Inflammatory macrophage treated with lipopolysaccharide for 4 hours (primary cell): Measurements from ENCODE around the gene SERPINI1.

Experiments used
- DNase-seq: peaks from one replicate; pipeline ENCODE4 v3.0.0-alpha.2; 2020

SERPINI1 gene, protein sequence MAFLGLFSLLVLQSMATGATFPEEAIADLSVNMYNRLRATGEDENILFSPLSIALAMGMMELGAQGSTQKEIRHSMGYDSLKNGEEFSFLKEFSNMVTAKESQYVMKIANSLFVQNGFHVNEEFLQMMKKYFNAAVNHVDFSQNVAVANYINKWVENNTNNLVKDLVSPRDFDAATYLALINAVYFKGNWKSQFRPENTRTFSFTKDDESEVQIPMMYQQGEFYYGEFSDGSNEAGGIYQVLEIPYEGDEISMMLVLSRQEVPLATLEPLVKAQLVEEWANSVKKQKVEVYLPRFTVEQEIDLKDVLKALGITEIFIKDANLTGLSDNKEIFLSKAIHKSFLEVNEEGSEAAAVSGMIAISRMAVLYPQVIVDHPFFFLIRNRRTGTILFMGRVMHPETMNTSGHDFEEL

DNA sequence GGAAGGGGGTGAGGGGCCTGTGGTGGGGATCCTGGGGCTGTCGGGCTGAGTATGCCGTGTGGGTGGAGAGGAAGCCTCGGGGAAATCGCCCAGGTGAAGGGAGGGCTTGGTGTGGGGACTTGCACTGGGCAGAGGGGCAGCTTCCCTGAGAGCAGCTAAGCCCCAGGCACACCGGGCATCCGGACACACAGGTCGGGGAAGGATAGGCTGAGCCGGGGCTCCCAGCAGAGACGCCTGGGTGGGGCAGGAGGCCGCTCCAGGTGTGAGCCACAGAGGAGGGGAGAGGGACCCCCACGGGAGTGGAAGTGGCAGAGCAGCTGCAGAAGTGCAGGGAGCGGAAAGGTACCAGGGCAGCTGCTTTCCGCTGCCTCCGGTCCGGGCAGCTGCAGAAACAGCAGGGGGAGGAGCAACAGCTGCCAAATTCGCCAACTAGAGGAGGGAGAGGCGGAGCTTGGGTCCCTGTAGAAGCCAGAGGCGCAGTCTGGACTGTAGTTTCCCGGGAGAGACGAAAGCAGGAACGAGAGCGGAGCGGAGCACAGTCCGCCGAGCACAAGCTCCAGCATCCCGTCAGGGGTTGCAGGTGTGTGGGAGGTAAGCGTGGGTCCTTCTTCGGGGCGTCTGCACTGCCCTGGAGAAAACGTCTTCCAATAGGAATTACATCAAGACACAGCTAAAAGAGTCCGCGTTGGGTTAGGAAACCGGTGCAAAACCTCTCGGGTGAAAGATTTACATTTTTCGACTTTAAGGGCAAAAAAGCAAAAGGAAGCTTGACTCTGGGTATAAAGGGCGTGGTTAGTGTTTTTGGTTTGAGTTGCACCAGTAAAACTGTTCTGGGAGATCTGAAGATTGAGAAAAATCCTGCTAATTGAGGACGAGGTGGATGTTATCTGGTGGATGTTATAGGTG, at the start of gene SERPINI1:
Gene SERPINI1, plus strand, starts transcription at position 489 of the 906 bp plus-strand sequence. CDS start 53,408 bp downstream, outside the sequence.
- peak; percentile 91 for DNase-seq

DNA sequence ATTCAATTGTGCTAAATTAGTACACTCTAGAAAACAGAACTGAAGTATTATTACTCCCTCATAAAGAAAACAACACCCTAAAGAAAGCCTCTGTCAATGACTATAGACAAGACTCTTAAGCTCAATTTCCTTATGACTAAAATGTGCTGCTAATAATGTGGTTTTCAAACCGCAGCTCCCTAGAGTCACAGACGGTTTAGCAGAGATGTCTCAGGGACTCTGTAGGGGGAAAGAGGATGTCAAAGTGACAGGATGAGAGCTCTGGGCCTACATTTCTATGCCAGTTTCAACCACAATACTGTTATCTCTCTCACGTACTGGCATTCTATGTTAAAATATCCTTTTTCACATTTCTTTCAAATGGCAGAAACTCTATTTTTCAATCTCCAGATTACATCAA, 44.2 kb upstream of the SERPINI1 start:
- DNase-seq, result no peak

DNA sequence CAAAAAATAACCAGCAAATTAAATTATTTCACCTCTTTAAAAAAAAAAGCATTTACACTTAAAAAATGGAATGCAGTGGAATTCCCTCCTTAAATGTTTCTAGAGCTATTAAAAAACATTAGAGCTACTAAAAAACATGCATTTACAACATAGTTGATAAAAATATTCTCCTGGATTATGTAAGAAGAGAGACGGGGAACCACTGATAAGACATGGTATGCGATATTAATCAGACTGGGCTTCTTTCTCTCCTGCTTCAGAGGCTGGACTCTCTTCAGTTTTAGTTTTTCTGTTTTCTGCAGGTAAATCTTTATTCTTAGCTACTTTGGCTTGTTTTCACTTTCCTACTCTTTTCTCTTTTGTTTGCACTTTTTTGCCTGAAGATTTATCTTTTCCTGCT, 41.4 kb upstream of the SERPINI1 start:
- DNase-seq, result no peak

DNA sequence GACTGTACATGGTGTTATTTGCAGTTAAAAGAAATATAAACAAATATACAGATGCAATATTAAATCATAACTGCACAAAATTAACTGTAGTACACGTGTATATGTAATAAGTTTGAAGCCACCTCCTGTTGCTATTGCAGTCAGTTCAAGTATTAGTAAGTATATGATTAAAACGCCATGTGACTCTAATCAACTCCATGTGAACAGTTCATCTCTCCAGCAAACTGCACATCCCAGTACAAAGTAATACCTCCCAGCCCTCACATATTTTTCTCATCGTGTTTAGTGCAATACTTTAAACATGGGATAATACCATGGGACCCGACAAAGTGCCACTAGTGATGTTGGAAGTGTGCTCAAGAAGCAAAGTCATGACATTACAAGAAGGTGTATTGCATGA, 35.5 kb upstream of the SERPINI1 start:
- DNase-seq, result no peak

DNA sequence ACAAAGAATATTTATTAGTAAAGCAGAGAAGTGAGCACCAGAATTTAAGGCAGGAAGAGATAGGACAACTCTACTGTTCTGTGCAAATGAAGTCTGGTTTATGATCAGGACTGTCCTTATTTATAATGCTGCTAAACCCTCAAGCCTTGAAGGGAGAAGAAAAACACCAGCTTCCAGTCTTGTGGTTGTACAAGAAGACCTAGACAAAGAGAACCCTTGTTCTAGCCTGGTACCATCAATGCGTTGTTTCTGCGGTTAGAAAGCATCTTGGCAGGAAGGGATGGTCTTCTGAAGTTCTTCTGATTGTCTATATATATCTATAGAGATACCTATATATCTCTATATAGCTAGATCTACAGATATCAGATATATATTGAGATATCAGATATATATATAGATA, 34.6 kb upstream of the SERPINI1 start:
- DNase-seq, result no peak

DNA sequence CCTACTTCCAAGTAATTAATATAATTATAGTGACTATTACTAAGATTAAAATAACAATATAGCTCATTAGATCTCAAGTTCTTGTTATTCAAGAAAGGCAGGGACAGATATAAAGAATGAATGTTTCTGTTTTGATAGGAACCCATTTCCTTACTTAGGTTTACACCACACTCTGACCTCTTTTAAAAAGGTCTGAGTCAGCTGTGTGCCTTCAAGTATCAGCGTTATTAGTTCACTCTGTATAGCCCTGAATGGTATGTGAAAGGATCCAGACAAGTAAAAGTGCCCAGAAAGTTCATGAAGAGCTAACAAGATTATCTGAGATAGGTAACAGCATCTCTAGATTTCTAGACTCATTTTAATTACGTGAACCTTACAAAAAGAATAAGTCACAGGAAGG, 29.7 kb upstream of the SERPINI1 start:
- no peak for DNase-seq

DNA sequence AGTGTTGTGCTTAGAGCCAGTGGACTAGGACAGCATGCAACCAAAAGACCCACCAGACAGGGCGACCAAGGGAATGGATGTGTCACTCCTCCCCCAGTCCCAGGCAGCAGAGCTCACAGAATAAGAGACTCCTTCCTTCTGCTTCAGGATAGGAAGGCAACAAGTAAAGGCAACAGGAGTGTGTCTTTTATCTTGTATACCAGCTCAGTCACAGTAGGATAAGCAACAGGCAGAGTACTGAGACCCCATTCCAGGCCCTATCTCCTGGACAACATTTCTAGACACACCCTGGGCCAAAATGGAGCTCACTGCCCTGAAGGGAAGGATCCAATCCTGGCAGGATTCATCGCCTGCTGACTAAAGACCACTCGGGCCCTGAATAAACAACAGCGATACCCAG, 25.8 kb upstream of the SERPINI1 start:
- no peak for DNase-seq

DNA sequence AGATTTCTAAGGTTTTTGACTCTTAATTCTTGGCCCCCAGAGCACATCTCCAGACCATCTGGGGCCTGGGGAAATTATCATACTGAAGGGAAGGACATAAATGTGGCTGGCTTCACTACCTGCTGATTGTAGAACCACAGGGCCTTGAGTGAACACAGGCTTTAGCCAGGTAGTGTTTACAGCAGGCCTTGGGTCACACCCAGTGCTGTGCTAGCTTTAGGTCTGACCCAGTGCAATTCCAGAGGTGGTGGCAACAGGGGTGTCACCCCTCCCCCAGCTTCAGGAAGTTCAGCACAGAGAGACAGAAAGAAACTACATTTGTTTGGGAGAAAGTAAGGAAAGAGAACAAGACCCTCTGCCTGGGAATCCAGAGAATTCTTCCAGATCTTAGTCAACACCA, 25.0 kb upstream of the SERPINI1 start:
- no peak for DNase-seq

DNA sequence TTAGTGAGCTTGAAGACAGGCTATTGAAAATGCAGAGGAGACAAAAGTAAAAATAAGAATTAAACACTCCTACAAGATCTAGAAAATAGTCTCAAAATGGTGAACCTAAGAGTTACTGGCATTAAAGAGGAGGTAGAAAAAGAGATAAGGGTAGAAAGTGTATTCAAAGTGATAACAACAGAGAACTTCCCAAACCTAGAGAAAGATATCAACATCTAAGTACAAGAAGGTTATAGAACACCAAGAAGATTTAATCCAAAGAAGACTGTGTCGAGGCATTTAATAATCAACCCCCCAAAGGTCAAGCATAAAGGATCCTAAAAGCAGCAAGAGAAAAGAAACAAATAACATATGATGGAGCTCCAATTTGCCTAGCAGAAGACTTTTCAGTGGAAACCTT, 24.1 kb upstream of the SERPINI1 start:
- DNase-seq, result no peak

DNA sequence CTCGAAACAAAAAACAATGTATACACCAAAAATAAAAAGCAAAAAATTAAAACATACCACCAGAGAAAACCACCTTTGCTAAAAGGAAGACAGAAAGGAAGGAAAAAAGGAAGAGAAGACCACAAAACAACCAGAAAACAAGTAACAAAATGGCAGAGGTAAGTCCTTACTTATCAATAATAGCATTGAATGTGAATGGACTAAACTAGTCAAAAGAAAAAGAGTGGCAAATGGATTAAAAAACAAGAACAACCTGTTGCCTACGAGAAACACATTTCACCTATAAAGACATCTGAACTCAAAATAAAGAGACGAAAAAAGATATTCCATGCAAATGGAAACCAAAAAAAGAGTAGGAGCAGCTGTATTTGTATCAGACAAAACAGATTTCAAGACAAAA, 23.1 kb upstream of the SERPINI1 start:
- DNase-seq, result no peak

DNA sequence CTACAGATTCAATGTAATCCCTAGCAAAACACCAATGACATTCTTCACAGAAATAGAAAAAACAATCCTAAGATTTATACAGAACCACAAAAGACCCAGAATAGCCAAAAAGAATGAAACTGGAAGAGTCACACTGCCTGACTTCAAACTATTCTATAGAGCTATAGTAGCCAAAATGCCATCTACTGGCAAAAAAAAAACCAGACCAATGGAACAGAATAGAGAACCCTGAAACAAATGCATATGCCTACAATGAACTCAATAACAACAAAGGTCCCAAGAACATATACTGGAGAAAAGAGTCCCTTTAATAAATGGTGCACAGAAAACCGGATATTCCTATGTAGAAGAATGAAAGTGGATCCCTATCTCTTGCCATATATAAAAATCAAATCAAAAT, 20.6 kb upstream of the SERPINI1 start:
- no peak for DNase-seq

DNA sequence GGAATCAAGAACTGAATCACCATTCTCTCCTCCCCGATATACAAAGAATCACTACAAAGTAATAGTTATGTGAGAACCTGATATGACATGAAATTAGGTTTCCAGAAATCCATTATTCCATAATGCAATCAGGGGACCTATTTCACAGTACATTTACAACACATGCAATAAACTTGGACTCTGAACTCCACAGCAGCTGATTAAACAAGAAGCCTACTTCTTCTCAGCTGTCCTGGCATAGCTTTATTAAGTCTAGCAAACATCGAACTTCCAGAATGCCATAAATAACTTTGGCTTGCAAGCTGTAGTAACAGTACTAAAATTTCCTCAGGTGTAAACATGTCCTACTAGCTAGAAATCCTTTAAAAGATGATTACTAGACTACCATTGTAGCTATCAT, 18.6 kb upstream of the SERPINI1 start:
- DNase-seq, result no peak

DNA sequence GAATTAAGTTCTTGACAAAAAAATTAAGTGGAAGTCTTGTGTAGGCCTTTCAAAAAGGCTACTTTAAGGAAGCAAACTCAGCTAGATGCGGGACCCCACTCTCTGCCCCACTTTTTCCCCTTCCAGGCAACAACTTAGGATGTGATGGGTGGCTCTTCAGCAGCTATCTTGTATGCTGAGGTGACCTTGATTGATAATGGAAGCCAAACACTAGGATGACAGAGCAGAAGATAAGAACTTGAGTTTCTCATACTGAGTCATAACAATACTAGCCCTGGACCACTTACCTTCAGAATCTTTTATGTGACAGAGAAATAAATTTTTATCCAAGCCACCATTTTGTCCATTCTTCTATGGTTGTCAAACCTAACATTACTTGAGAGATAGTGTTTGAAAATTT, 16.9 kb upstream of the SERPINI1 start:
- DNase-seq, result no peak

DNA sequence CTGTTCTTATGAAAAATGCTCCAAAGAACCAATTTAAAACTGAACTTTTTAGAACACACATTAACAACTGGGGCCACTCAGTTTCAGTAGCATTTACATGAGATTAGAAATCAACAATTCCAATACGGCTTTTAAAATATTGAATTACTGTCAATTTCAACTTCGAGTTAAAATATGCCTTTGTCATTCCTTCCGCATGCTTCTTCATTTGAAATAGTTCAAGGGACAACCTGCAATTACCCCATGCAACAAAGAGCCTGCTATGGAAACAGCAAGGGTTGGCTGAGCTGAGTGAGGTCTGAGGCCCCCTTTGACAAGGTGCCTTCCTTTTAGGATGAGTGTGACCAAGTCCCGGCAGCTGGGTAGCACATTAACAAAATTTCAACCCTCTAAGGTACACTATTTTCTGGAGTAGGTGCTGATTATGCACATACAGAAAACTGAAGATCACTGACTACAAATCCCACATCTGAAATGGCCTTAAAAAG, 12.5 kb upstream of the SERPINI1 start:
- no peak for DNase-seq

DNA sequence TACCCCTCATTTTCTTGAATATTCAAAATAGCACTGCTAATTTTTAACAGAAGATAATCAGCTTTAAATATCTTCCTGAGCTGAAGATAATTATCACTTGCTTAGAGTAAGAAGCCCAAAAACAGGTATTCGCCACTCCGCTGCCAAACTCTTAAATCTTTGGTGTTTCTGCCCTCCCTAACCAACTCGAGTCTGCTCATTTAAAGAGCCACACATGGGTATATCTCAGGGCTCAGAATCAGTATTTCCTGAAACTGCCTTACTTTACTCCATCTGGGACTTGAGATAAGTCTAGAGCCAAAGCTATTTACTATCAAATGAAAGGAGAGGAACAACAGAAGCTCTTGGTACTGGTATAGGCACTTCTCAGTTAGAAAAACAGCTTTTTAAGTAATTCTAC, 11.6 kb upstream of the SERPINI1 start:
- no peak for DNase-seq

DNA sequence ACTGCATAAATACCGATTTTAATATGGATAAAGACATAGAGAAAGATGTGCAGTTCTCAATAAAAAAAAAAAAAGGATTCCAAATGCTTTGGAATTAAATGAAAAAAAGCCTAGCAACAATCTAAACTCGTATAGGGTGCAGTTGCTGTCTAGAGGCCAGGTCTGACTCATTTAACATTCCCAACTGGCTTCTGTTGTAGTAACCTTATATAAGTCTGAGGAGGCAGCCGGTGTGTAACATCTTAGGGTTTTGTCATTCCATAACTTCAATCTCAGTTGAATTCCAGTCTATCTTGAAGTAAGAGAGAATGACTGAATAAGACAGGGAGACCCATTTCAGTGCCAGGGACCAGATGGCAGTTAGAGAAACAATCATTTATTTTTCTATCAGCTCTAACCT, 7.3 kb upstream of the SERPINI1 start:
- DNase-seq, result no peak

DNA sequence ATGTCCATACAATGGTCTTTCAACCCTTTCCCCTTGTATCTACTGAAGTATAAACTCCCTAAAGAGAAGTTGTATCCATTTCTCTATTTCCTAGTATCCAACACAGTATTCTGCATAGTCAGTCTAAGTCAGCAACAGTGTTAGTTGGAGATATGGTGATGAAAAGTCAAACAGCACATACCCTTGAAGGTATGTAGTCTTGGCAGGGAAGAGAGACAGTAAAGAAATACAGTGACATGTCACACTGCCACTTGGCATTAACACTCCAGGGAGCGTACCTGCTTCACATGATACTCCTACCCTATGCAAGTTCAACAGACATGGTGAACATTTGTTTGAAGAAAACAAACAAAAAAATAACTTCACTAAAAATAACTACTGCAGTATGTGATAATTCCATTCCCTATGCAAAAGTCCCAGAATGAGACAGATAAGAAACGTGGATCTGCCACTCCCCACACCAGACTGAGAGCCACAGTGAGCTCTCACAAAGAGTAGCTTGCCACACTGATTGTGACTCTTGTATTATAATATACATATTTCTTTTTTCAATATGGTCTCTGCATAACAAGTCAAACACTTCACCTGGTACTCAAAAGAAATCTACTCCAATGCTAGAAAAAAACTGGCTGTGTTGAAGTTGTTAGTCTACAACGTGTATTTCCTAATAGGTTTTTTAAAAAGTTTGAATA, 6.7 kb upstream of the SERPINI1 start:
- no peak for DNase-seq

DNA sequence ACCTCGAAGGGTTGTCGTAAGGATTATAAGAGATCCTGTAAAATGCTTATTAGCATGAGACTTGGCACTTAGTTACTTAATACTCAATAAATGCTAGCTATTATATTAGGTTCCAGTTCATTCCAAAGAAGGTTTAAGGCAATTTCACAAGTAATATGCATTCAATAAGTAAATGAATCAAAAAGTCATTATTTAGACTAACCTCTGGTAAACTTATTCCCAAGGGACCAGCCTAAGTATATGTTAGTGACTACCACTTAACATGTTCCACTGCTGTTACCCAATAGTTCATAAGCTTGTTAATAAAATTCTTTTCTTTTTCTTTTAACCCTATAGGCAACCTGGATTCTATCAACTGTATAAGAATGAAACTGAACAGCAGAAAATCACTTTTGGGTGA, 5.9 kb upstream of the SERPINI1 start:
- DNase-seq, result no peak

DNA sequence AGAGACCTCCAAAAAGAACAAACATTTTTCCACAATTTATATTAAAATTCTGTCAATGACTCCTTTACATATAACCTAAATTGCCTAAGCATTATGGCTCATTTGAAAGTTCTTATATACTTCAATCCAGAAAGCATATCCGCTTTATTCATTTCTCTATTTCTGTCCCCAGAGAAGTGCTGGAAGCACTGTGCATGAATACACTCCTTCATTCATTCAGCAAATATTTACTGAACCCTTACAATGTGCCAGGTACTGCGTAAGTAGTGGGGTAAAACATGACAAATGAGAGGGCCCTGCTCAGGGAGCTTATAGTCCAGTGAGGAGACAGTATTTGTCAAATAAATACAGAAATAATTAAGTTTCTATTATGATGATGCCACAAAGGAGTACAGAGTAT, 4.1 kb upstream of the SERPINI1 start:
- no peak for DNase-seq

DNA sequence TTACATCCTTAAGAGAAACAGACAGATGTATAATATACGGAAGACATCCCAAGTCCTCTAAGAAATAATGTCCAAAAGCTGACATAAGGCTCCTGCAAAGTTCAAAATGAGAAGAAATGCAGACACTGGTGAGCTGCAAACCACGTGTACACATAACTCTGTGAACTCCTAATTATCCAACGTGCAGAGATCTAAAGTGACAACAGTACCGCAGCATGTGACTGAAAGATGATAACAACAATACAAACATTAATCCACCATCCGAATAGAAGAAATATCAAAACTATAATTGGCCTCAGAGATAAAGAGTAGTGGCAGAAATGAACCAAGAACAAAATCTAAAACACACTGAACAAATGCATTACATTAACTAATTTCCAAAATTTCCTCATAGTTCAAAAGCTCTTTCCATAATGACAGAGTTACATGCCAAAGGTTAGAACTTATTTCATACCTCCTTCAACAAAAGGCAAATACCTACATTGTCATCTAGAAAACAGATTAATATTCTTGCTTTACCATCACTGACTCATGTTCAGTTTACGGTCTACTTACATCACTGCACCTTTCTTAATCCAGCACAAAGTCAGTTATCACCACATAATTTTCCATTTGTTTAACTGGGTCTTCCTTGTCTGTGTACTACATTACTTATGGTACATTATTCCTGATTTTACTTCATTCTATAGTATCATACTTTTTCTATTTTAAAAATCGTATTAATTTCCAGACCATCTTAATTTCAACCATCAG, 3.0 kb upstream of the SERPINI1 start:
- no peak for DNase-seq

DNA sequence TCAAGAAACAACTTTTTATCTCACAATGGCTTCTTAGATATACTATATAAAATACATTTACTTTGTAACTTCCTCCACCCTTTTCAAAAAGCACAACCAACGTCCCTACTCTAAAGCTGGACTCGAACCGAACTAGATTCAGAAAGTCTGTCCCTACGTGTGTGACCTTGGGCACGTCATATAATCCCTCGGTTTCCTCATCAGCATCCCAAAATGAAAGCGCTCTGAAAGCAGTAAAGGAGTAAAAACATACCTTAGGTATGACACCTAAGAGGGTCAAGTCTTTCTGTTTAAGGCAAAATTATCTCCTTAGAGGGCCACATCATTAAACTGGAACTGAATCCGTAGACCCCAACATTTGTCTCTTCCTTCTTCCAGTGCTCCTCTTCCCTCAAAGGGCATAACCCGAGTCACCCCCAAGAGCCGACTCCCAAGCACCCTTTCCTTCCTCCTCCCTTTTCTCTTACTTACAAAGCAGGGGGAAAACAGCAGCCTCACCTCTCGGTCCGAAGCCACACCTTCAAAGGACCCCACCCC, 1.5 kb upstream of the SERPINI1 start:
- DNase-seq, result peak; percentile 63

DNA sequence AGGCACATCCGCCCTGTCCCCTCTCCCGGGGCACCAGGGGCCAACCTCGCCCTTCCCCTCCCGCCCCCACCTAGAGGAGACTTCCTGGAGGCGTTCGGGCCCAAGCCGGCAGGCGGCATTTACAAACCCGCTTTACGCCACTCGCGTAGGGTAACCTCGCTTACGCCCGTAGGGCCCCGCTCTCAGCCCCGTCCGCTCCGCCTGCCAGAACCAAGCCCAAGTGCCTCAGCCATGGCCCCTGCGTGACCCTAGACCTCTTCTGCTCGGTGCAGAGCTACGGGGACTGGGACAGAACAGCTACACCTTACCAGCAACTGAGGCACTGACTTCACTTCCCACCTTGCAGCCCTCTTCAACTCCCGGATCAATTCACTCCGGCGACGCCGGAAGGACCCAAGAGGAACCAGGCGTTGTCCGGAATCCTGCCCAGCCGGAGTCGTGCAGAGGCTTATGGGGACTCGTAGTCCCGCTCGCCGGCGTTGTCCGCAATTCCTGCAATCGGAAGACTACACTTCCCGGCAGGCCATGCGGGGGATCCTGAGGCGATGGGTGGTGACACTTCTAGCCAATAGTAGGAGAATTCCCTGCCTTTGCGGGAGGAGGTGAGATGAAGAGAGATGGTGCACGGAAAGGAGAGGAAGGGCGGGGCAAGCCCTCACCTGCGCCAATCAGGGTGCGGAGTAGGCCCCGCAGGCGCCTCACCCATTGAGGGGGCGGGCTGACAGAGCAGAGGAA, 856 bp upstream of the SERPINI1 start, which contains the start of gene PDCD10:
Gene PDCD10, minus strand, starts transcription at position 395 of the 735 bp plus-strand sequence. CDS start 14,735 bp downstream, outside the sequence.
- DNase-seq, result peak; percentile 99
